GM12875 (cell line): ENCODE data around the gene PAWR.

ENCODE experiments used
- H3K4me3 ChIP-seq: one replicate; pipeline ENCODE4 v1.5.1; 2011; ENCODE audit warnings: low read depth, low read length, control low read depth
- CTCF ChIP-seq: IDR thresholded peaks from 2 replicates; pipeline ENCODE4 v1.5.1; 2011; ENCODE audit warnings: low read depth, mild to moderate bottlenecking, control low read depth, inconsistent platforms, low read length, moderate library complexity, borderline replicate concordance; ENCODE audit not compliant: insufficient read depth

PAWR gene

DNA sequence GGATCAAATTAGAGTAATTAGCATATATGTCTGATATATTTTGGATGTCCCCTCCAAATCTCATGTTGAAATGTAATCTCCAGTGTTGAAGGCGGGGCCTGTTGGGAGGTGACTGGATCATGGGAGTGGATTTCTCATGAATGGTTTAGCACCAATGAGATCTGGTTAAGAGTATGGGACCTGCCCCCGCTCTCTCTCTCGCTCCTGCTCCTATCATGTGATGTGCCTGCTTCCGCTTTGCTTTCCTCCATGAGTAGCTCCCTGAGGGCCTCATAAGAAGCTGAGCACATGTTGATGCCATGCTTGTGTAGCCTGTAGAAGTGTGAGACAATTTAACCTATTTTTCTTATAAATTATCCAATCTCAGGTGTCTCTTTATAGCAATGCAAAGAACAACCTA lies 73.1 kb downstream of the PAWR start:
- TF ChIP-seq CTCF = no peak
- H3K4me3 ChIP-seq = no peak overlapping the region

GRCh38 chr12:79615596-79616560 lies 74.9 kb downstream of the PAWR start:
- TF ChIP-seq CTCF = no peak
- no peak overlapping the region for H3K4me3 ChIP-seq

DNA sequence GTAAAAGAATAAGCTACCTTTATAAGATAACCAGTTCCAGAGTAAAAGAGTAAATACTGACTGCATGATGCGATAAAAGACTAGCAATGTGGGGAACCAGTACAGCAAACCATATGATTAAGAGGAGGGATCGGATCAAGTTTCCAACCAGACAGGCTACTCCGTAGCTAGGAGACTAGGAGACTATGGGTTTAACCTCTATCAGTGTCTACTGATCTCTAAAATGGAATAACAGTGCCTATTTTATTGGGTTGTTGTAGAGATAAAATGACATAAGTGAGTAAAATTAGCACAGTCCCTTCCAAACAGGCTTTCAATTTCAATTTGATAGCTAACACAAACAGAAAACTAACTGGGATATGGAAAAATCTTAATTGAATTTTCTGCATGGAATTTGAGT lies 76.0 kb downstream of the PAWR start:
- no peak overlapping the region for H3K4me3 ChIP-seq
- TF ChIP-seq CTCF = no peak

GRCh38 chr12:79601908-79602307 lies 88.9 kb downstream of the PAWR start:
- H3K4me3 ChIP-seq = no peak overlapping the region
- TF ChIP-seq CTCF = no peak

DNA sequence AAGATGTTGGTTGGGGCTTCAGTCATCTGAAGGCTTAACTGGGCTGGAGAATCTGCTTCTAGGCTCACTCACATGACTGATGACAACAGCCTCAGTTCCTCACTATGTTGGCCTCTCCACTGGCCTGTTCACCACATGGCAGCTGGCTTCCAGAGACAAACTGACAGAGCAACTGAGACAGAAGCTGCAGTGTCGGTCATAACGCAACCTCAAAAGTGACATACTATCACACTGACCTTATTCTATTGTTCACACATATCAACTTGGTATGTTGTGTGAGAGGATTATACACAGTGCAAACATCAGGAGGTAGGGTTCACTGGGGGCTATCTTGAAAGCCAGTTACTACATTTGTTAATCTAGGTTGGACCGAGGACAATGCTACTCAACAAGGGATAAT lies 92.9 kb downstream of the PAWR start:
- no peak overlapping the region for H3K4me3 ChIP-seq
- no peak for TF ChIP-seq CTCF

DNA sequence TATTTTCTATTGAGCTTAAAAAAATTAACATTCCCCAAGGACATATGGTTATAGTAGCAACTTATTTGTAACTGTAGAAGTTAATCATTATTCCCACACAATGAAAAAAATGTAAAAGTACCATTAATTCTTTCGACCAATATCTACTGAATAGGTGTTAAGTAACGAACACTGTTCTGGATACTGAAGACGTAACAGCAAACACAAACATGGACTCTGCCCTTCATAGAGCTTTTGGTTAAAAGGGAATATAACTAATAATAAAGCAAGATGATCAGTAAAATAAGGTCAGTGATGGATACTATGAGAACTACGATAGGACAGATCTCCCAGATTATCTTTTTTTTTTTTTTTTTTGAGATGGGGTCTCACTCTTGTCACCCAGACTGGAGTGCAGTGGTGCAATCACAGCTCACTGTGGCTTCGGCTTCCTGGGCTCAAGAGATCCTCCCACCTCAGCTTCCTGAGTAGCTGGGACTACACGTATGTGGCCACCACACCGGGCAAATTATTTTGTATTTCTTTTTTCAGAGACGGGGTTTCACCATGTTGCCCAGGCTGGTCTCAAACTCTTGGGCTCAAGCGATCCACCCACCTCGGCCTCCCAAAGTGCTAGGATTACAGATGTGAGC lies 93.9 kb downstream of the PAWR start:
- no peak for TF ChIP-seq CTCF
- H3K4me3 ChIP-seq = no peak overlapping the region
